Measurements from ENCODE around the gene TIGIT. TPM values are rescaled to one million over a fixed set of nuclear protein-coding genes. Genes with fewer than 3 reads are reported as not detected.

The TIGIT gene
- total and polyA plus RNA-seq, 2 experiments from 2014 or later, result 0.07 to 0.50 TPM

DNA sequence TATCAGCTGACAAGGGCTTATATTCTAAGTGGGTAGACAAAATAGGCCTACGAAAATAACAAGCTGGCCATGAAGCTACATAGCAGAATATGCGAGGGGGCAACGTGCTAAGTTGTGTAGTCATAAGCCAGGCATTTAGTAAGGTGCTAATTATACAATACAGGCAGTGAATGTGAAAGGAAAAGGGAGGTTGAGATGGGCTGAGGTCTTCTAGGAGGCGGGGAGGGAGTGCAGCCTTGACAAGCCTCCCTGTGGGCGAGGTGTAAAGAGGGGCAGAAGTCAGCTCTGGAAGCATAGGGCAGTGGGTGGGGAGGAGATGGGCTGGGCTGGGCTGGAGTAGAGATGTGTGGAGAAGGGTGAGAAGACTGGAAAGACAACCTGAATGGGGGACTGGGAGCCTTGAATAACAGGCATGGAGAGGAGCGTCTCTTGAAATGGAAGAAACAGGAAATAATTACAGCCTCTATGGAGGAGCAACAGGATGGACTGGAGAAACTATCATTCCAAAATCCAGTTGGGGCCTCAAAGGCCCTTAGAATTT, 1.2 kb downstream of the TIGIT start:
- no peak for TF ChIP-seq JUNB (IDR thresholded peaks at IDR 0.05; ENCODE audit: unreplicated experiment)
- no peak for TF ChIP-seq EZH2phosphoT487 (IDR thresholded peaks at IDR 0.05; ENCODE audit: unreplicated experiment)
- no peak for TF ChIP-seq ZNF462 (CRISPR knock-in tag; IDR thresholded peaks at IDR 0.05)
- no peak for TF ChIP-seq STAT1 (IDR thresholded peaks at IDR 0.05; ENCODE audit: unreplicated experiment)
- no peak for TF ChIP-seq ZNF331 (CRISPR knock-in tag; IDR thresholded peaks at IDR 0.05; ENCODE audit: low read depth)
- TF ChIP-seq EZH2 (IDR thresholded peaks at IDR 0.05; ENCODE audit: low read depth, unreplicated experiment), result no peak
- no peak for TF ChIP-seq POLR2AphosphoS5 (IDR thresholded peaks at IDR 0.05; ENCODE audit: low read depth)
- TF ChIP-seq NANOG (IDR thresholded peaks at IDR 0.05; ENCODE audit: borderline replicate concordance), result no peak
- TF ChIP-seq ZNF114 (CRISPR knock-in tag; IDR thresholded peaks at IDR 0.05), result no peak
- no peak for TF ChIP-seq ETS1 (IDR thresholded peaks at IDR 0.05)
- TF ChIP-seq, protein P1, sequence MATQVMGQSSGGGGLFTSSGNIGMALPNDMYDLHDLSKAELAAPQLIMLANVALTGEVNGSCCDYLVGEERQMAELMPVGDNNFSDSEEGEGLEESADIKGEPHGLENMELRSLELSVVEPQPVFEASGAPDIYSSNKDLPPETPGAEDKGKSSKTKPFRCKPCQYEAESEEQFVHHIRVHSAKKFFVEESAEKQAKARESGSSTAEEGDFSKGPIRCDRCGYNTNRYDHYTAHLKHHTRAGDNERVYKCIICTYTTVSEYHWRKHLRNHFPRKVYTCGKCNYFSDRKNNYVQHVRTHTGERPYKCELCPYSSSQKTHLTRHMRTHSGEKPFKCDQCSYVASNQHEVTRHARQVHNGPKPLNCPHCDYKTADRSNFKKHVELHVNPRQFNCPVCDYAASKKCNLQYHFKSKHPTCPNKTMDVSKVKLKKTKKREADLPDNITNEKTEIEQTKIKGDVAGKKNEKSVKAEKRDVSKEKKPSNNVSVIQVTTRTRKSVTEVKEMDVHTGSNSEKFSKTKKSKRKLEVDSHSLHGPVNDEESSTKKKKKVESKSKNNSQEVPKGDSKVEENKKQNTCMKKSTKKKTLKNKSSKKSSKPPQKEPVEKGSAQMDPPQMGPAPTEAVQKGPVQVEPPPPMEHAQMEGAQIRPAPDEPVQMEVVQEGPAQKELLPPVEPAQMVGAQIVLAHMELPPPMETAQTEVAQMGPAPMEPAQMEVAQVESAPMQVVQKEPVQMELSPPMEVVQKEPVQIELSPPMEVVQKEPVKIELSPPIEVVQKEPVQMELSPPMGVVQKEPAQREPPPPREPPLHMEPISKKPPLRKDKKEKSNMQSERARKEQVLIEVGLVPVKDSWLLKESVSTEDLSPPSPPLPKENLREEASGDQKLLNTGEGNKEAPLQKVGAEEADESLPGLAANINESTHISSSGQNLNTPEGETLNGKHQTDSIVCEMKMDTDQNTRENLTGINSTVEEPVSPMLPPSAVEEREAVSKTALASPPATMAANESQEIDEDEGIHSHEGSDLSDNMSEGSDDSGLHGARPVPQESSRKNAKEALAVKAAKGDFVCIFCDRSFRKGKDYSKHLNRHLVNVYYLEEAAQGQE (IDR thresholded peaks at IDR 0.05; ENCODE audit: unreplicated experiment), result no peak
- TF ChIP-seq, protein P2, sequence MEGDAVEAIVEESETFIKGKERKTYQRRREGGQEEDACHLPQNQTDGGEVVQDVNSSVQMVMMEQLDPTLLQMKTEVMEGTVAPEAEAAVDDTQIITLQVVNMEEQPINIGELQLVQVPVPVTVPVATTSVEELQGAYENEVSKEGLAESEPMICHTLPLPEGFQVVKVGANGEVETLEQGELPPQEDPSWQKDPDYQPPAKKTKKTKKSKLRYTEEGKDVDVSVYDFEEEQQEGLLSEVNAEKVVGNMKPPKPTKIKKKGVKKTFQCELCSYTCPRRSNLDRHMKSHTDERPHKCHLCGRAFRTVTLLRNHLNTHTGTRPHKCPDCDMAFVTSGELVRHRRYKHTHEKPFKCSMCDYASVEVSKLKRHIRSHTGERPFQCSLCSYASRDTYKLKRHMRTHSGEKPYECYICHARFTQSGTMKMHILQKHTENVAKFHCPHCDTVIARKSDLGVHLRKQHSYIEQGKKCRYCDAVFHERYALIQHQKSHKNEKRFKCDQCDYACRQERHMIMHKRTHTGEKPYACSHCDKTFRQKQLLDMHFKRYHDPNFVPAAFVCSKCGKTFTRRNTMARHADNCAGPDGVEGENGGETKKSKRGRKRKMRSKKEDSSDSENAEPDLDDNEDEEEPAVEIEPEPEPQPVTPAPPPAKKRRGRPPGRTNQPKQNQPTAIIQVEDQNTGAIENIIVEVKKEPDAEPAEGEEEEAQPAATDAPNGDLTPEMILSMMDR (conservative IDR thresholded peaks at IDR 0.05; ENCODE audit: low read depth in 2 of 2), result no peak
- no peak for TF ChIP-seq CREB1 (CRISPR knock-in tag; IDR thresholded peaks at IDR 0.05; ENCODE audit: low read depth)
- no peak overlapping the region for H3K27ac ChIP-seq (ENCODE audit: low read depth)

More for the DNA sequence above, 1.2 kb downstream of the TIGIT start:
- no peaks in the 10 kb centered on the region for H3K79me2 ChIP-seq (replicated peaks; ENCODE audit: insufficient read depth)
- no peak overlapping the region for H3K4me3 ChIP-seq
- H3K4me2 ChIP-seq, result no peak overlapping the region
- no peaks in the 10 kb centered on the region for H3K27me3 ChIP-seq (ENCODE audit: insufficient read depth)
- ATAC-seq (no peak), DNase-seq (ENCODE audit: low spot score) (no peak)
- no peaks in the 10 kb centered on the region for H3K36me3 ChIP-seq (ENCODE audit: insufficient read depth)
- H3K9me2 ChIP-seq (ENCODE audit: insufficient read depth), result 0 out of 2 replicates have a peak, but pooled peaks cover 5% of the 10 kb centered on the region
- peak overlapping the region; percentile 72; the same call in 1 of the 2 replicates for H2AFZ ChIP-seq
- peaks cover 8% of the 10 kb centered on the region for H3K27me3 Mint-ChIP-seq (ENCODE audit: insufficient read depth, low read depth, poor library complexity)
- H3K4me1 Mint-ChIP-seq, result peaks cover 7% of the 10 kb centered on the region
- H4K20me1 ChIP-seq (replicated peaks; ENCODE audit: insufficient read depth), result no peaks in the 10 kb centered on the region
- H3K4me3 Mint-ChIP-seq, result no peak overlapping the region
- no peaks in the 10 kb centered on the region for H3F3A ChIP-seq (replicated peaks; ENCODE audit: low read depth)
- no peaks in the 10 kb centered on the region for H3K9me3 Mint-ChIP-seq
- H3K27ac Mint-ChIP-seq, result no peak overlapping the region
- no peaks in the 10 kb centered on the region for H3K4me1 ChIP-seq (ENCODE audit: insufficient read depth)
- H3K36me3 Mint-ChIP-seq (ENCODE audit: low read depth), result no peaks in the 10 kb centered on the region; the same call in 2 of the 3 replicates

All from GM23338 (cell line).